Measurements from ENCODE around the gene ZNF217.

DNA sequence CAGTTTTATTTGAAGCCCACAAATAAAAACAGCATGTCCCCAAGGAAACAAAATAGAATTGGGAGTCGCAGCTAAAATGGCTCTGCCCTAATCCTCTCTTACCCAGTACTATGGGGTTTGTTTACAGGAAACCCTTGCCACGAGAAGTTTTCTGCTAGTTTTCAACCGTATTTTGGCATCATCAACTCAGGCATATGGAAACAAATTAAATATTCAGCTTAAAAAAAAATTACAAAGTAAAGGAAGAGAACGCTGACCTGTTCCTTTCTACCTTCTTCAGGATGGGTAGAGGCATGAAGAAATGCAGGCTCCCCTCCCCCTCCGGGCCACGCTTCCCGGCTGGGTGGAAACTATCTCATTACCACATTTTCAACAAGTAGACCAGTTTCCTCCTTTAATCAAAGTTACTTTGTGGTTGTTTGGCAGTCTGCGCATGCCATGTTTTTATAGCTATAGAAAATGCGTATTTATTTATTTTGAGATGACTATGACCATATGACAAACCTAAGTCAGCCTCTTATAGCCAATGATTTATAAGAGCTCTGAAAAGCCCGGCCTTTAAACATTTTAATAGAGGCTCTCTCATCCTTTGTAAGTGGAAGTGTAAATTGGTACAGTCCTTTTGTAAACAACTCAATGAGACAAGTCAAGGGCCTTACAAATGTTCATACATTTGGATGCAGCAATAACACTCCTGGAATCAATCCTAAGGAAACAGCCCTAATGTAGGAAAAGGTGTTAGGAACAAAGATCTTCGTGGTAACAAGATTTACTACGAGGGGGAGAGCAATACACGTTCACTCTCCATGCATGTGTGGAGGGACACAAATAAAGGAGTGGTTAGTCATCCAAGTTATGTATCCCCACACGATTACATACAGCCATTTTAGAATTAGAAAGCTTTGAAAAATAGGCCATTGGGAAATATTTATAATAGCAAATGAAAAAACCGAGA lies 16.1 kb upstream of the ZNF217 start:
- TF ChIP-seq, protein P1, sequence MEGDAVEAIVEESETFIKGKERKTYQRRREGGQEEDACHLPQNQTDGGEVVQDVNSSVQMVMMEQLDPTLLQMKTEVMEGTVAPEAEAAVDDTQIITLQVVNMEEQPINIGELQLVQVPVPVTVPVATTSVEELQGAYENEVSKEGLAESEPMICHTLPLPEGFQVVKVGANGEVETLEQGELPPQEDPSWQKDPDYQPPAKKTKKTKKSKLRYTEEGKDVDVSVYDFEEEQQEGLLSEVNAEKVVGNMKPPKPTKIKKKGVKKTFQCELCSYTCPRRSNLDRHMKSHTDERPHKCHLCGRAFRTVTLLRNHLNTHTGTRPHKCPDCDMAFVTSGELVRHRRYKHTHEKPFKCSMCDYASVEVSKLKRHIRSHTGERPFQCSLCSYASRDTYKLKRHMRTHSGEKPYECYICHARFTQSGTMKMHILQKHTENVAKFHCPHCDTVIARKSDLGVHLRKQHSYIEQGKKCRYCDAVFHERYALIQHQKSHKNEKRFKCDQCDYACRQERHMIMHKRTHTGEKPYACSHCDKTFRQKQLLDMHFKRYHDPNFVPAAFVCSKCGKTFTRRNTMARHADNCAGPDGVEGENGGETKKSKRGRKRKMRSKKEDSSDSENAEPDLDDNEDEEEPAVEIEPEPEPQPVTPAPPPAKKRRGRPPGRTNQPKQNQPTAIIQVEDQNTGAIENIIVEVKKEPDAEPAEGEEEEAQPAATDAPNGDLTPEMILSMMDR (conservative IDR thresholded peaks at IDR 0.05; ENCODE audit: low read depth, low read length) = no peak
- no peak for TF ChIP-seq EZH2 (IDR thresholded peaks at IDR 0.05; ENCODE audit: borderline replicate concordance, low read depth, low read length, poor library complexity, severe bottlenecking)

Data from A673 (cell line).